Anterior cingulate cortex (tissue), 58 donors: Measurements from ENCODE around the gene CFAP91.

Experiments
- DNase-seq, 58 donors: peaks; one replicate each; lab custom pipeline; 2025; lab: John Stamatoyannopoulos, UW

The CFAP91 gene

GRCh38 chr3:119702530-119703527, at the start of gene CFAP91:
Gene CFAP91, plus strand, starts transcription at chr3:119703022. Its CDS starts 77 bp downstream, at chr3:119703099.
- peak; percentile 34 to 96 (median 88) for DNase-seq

GRCh38 chr3:119653876-119654275, 48.9 kb upstream of the CFAP91 start:
- DNase-seq = no peak

- no peak for DNase-seq
These were observed 44.7 kb upstream of the CFAP91 start for GRCh38 chr3:119657887-119658702.

GRCh38 chr3:119658994-119659393, 43.8 kb upstream of the CFAP91 start:
- no peak for DNase-seq

GRCh38 chr3:119659606-119660291, 43.1 kb upstream of the CFAP91 start:
- no peak for DNase-seq

GRCh38 chr3:119660474-119661440, 42.1 kb upstream of the CFAP91 start, which contains the start of gene POPDC2:
Gene POPDC2, minus strand, starts transcription at chr3:119660589. Its CDS starts 166 bp downstream, at chr3:119660423.
- DNase-seq = no peak

GRCh38 chr3:119662604-119663373, 40.0 kb upstream of the CFAP91 start:
- no peak for DNase-seq

- no peak for DNase-seq
These were observed 38.9 kb upstream of the CFAP91 start for GRCh38 chr3:119663885-119664284.

GRCh38 chr3:119664370-119664769, 38.5 kb upstream of the CFAP91 start:
- DNase-seq = no peak

- no peak for DNase-seq
These were observed 37.9 kb upstream of the CFAP91 start for GRCh38 chr3:119664850-119665379.

GRCh38 chr3:119665954-119666559, 36.8 kb upstream of the CFAP91 start:
- no peak for DNase-seq

GRCh38 chr3:119669906-119670570, 32.8 kb upstream of the CFAP91 start:
- DNase-seq = no peak

- no peak for DNase-seq
These were observed 30.0 kb upstream of the CFAP91 start for GRCh38 chr3:119672776-119673175.

GRCh38 chr3:119673875-119674274, 28.9 kb upstream of the CFAP91 start:
- no peak for DNase-seq

- no peak for DNase-seq
These were observed 27.5 kb upstream of the CFAP91 start for GRCh38 chr3:119675188-119675874.

- no peak for DNase-seq
These were observed 26.8 kb upstream of the CFAP91 start for GRCh38 chr3:119676020-119676419.
